ENCODE measurements around the gene SDK1.

DNA sequence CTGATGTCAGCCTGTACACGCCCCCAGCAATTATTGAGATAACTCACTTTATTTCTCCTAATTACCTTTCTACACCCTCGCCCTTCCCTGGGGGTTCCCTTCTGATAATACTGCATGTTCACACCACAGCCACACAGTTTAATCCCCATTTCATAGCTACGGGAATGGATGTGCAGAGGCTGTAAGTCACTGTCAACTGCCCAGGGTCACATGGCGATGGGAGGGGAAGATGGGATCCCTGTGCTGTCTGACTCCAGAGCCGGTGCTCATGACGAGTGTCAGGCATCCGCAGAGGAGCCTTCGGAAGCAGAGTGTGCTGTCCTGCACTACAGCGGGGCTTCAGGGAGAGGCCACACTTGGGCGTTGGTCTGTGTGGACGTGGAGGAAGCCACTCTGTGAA is 688.7 kb downstream of the SDK1 start:
- TF ChIP-seq, protein P1, sequence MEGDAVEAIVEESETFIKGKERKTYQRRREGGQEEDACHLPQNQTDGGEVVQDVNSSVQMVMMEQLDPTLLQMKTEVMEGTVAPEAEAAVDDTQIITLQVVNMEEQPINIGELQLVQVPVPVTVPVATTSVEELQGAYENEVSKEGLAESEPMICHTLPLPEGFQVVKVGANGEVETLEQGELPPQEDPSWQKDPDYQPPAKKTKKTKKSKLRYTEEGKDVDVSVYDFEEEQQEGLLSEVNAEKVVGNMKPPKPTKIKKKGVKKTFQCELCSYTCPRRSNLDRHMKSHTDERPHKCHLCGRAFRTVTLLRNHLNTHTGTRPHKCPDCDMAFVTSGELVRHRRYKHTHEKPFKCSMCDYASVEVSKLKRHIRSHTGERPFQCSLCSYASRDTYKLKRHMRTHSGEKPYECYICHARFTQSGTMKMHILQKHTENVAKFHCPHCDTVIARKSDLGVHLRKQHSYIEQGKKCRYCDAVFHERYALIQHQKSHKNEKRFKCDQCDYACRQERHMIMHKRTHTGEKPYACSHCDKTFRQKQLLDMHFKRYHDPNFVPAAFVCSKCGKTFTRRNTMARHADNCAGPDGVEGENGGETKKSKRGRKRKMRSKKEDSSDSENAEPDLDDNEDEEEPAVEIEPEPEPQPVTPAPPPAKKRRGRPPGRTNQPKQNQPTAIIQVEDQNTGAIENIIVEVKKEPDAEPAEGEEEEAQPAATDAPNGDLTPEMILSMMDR (IDR thresholded peaks at IDR 0.05 in 4 of 5, conservative IDR thresholded peaks at IDR 0.05 in 1 of 5), result no peak
- no peak for TF ChIP-seq POLR2A (IDR thresholded peaks at IDR 0.05)
